Prostate gland (tissue), 2 donors: ENCODE measurements around the gene ZNF607. TPM values are rescaled to one million over a fixed set of nuclear protein-coding genes. Genes with fewer than 3 reads are reported as not detected.
A peak's percentile ranks its signal among the peaks of the same experiment; 100 is the strongest.
"Not testable (repeated sequence)": the region's sequence is repeated elsewhere in the genome, so short reads cannot be mapped to it uniquely, and the experiment has no call there.

Experiments
- DNase-seq: peaks from one replicate; pipeline ENCODE4 v3.0.0-alpha.2; 2019; ENCODE audit warnings: low spot score
- H3K27ac ChIP-seq, 2 donors: fragments of 200-600 bp; sonication (generic); 2 replicates each; pipeline ENCODE4 v1.5.1; 2017 to 2019
- H3K27me3 ChIP-seq: fragments of 200-600 bp; sonication (generic); replicated peaks from 2 replicates; pipeline ENCODE4 v1.5.1; 2019; ENCODE audit not compliant: insufficient read depth
- H3K36me3 ChIP-seq, 2 donors: fragments of 200-600 bp; sonication (generic); 1 replicate in 1 of 2; 2 replicates in 1 of 2; pipeline versions ENCODE4 v1.5.1 to v1.8.1; 2017 to 2019
- H3K4me1 ChIP-seq: fragments of 200-600 bp; sonication (generic); replicated peaks from 2 replicates; pipeline ENCODE4 v1.5.1; 2019
- H3K4me3 ChIP-seq, 2 donors: fragments of 200-600 bp; sonication (generic); 2 replicates each; pipeline ENCODE4 v1.5.1; 2017 to 2019
- H3K9me3 ChIP-seq: fragments of 200-600 bp; sonication (generic); 2 replicates; pipeline ENCODE4 v1.5.1; 2017
- POLR2A ChIP-seq: fragments of 450-650 bp; IDR thresholded peaks from one replicate; pipeline ENCODE4 v1.6.1; 2016; ENCODE audit warnings: antibody characterized with exemption, mild to moderate bottlenecking
- POLR2AphosphoS5 ChIP-seq: sonication (generic); formaldehyde crosslinking; IDR thresholded peaks from one replicate; pipeline ENCODE4 v1.6.1; 2017; ENCODE audit warnings: antibody characterized with exemption
- WGBS: methylation state at CpG from one replicate; pipeline ENCODE4 v1.1.5; 2018; 5-methylcytosine and 5-hydroxymethylcytosine counted together
- intact Hi-C: fragments of 100-400 bp; cut with DNase I; formaldehyde crosslinking; loops from one replicate; pipeline ENCODE4 v1.14.2; 2022
- total RNA-seq, 2 donors: library from RNA; depleted of rRNA; stranded (reverse); fragments of >200 nt; gene quantifications; one replicate each; pipeline ENCODE4 v1.1.0, GENCODE V29; 2016
- TF ChIP-seq, protein P1 (sequence below), 4 experiments: fragments of 200-600 bp in 2 of 4; fragments of 450-650 bp in 2 of 4; sonication (generic) in 2 of 4; IDR thresholded peaks; 1 replicate in 3 of 4; 2 replicates in 1 of 4; pipeline ENCODE4 v1.5.1; 2016 to 2019; ENCODE audit warnings: antibody characterized with exemption in 4 of 4, mild to moderate bottlenecking in 2 of 4, moderate library complexity in 2 of 4

ZNF607 gene
- total RNA-seq, 2 donors from 2014 or later, result 5.6 to 6.5 TPM

DNA sequence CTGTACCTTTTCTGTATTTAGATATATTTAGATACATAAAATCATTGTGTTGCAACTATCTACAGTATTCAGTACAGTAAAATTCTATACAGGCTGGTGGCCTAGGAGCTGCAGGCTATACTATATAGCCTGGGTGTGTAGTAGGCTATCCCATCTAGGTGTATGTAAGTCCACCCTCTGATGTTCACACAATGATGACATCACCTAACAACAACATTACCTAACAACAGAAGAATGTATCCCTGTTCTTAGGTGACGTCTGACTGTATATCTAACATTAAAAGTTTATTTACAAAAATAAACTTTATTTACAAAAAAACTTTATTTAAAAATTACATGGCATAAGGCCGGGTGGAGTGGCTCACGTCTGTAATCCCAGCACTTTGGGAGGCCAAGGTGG, 36.0 kb downstream of the ZNF607 start:
- no peaks in the 10 kb centered on the region for H3K4me1 ChIP-seq
- no peaks in the 10 kb centered on the region for H3K27me3 ChIP-seq
- TF ChIP-seq, protein P1, sequence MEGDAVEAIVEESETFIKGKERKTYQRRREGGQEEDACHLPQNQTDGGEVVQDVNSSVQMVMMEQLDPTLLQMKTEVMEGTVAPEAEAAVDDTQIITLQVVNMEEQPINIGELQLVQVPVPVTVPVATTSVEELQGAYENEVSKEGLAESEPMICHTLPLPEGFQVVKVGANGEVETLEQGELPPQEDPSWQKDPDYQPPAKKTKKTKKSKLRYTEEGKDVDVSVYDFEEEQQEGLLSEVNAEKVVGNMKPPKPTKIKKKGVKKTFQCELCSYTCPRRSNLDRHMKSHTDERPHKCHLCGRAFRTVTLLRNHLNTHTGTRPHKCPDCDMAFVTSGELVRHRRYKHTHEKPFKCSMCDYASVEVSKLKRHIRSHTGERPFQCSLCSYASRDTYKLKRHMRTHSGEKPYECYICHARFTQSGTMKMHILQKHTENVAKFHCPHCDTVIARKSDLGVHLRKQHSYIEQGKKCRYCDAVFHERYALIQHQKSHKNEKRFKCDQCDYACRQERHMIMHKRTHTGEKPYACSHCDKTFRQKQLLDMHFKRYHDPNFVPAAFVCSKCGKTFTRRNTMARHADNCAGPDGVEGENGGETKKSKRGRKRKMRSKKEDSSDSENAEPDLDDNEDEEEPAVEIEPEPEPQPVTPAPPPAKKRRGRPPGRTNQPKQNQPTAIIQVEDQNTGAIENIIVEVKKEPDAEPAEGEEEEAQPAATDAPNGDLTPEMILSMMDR (IDR thresholded peaks at IDR 0.05), result no peak
- TF ChIP-seq POLR2A (no peak), POLR2AphosphoS5 (no peak)
- DNase-seq, result no peak
- no peaks in the 10 kb centered on the region for H3K9me3 ChIP-seq
- H3K36me3 ChIP-seq, result no peaks in the 10 kb centered on the region
- no peak overlapping the region for H3K4me3 ChIP-seq
- H3K27ac ChIP-seq, result no peak overlapping the region
- WGBS, result 91% methylated on average over 3 of the region's 3 CpGs
- intact Hi-C loops, result no loop called here

DNA sequence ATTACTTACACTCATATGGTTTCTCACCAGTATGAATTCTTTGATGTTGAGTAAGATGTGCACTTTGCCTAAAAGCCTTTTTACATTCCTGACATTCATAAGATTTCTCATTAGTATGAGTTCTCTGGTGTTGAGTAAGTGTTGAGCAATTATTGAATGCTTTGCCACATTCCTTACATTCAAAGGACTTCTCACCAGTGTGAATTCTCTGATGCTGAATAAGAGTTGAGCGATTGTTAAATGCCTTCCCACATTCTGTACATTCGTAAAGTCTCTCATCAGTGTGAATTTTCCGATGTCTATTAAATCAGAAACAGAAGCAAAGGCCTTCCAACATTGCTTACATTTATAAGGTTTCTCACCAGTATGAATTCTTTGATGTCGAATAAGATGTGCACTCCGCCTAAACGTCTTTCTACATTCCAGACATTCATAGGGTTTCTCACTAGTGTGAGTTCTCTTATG, 50.1 kb downstream of the ZNF607 start:
- Histone ChIP-seq H3K9me3 (no peaks in the 10 kb centered on the region), H3K4me3 (no peak overlapping the region), H3K27me3 (no peaks in the 10 kb centered on the region), H3K27ac (no peak overlapping the region), H3K36me3 (no peaks in the 10 kb centered on the region), H3K4me1 (no peaks in the 10 kb centered on the region)
- intact Hi-C loops, result no loop called here
- DNase-seq, result no peak
- WGBS, result 85% methylated on average over 6 of the region's 6 CpGs
- TF ChIP-seq POLR2A (no peak), POLR2AphosphoS5 (no peak)
- TF ChIP-seq, protein P1 (IDR thresholded peaks at IDR 0.05), result no peak

DNA sequence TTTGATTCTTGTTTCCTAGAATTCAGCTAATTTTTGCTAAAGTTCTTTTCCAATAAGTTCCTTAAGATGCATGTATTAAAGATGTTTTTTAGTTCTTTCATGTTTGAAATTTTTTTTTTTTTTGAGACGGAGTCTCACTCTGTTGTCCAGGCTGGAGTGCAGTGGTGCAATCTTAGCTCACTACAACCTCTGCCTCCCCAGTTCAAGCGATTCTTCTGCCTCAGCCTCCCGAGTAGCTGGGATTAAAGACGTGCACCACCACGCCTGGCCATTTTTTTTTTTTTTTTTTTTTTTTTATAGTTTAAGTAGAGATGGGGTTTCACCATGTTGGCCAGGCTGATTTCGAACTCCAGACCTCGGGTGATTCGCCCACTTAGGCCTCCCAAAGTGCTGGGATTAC, 62.4 kb downstream of the ZNF607 start:
- intact Hi-C loops, result loop anchor here (5.0 to 10.0 kb wide), 2 partner anchors 35 to 282 kb away; partner anchors contain the start of gene ZNF527
- DNase-seq, result not testable (repeated sequence)

DNA sequence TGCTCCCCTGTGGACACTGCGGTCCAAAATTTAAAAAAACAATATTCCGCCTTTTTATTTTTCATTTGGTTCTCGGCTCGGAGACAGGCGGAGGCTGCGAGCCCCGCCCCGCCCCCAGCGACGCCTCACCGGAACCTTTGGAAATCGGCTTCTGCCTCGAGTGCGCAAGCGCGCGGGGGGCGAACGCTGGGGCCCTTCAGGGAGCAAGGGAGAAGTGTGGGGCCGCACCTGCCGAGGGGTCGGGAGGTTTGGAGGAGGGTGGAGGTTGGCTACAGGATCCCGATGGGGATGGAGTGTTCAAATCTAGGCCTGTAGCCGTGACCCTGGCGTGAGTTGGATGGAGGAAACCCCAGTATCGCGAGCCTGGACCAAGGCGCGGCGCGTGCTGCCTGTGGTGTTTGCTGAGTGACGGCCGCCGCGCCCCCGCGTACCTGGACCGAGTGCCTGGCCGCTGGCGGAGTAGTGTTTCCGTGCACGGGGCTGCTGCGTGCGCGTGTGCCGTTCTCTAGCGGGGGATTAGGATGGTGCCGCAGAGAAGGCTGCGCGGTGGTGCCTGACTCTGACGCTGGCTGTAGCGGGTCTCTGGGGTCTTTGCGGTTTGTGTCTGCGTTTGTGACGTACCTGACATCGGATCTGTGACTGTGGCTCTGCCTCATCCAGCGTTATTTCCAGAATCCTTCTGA, 63.7 kb downstream of the ZNF607 start:
- Histone ChIP-seq H3K27me3 (no peaks in the 10 kb centered on the region), H3K27ac (peak overlapping the region; percentile 95 to 98), H3K36me3 (no peaks in the 10 kb centered on the region), H3K4me3 (peak overlapping the region; percentile 71 to 80), H3K4me1 (no peaks in the 10 kb centered on the region), H3K9me3 (no peaks in the 10 kb centered on the region)
- TF ChIP-seq POLR2AphosphoS5, result peak; percentile 45
- peak; percentile 12 for TF ChIP-seq POLR2A
- TF ChIP-seq, protein P1 (IDR thresholded peaks at IDR 0.05), result peak in 1 of 4 experiments; percentile 5
- DNase-seq, result peak; percentile 84
- intact Hi-C loops, result loop anchor here (5.0 to 10.0 kb wide), 2 partner anchors 36 to 281 kb away; partner anchors contain the start of gene ZNF527
- whole genome bisulfite sequencing, result under 1% methylated on average over 57 of the region's 57 CpGs

More for the DNA sequence above, 62.4 kb downstream of the ZNF607 start:
- H3K4me1 ChIP-seq, H3K36me3 ChIP-seq, H3K9me3 ChIP-seq, H3K27ac ChIP-seq, H3K4me3 ChIP-seq, H3K27me3 ChIP-seq: not testable (repeated sequence)
- WGBS, result 94% methylated on average over 8 of the region's 8 CpGs

DNA sequence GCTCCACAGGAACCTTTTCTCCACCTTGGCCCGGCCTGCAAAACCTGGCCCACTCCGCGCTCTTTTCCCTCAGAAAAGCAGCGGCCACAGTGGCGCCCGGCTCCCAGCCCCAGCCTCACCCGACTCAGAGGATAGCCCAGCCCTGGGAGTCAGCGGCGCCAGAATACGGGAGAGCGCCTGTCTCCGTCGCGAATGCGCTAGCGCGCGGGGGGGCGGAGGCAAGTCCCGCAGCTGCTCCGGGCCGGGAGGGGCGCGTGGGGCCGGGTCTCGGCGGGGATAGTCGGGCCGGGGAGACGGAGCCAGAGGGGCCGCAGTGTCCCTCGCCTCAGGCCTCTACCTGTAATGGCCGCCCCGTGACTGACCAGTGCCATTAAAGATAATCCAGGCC, 64.3 kb downstream of the ZNF607 start, which contains the start of gene ZFP30:
ZFP30 (minus strand) TSS at position 165 of the 388 bp plus-strand sequence. CDS start 7,643 bp downstream, outside the sequence.
- Histone ChIP-seq H3K4me1 (no peaks in the 10 kb centered on the region), H3K27ac (peak within 1 kb of the TSS; percentile 95 to 98), H3K27me3 (no peaks in the 10 kb centered on the region), H3K36me3 (no peaks in the 10 kb centered on the region), H3K4me3 (peak within 1 kb of the TSS; percentile 71 to 80), H3K9me3 (no peaks in the 10 kb centered on the region)
- DNase-seq, result peak; percentile 92
- TF ChIP-seq POLR2AphosphoS5 (peak; percentile 60), POLR2A (no peak)
- intact Hi-C loops, result loop anchor here (5.0 to 10.0 kb wide), 2 partner anchors 37 to 280 kb away; partner anchors contain the start of gene ZNF527
- under 1% methylated on average over 21 of the region's 34 CpGs for WGBS
